SU-DHL-6 (cell line): ENCODE results near the gene RBM33.

ENCODE experiments used
- H2AFZ ChIP-seq: fragments of 200-600 bp; sonication (generic); 2 replicates; pipeline ENCODE4 v1.6.1; 2014; ENCODE audit warnings: low read depth, mild to moderate bottlenecking, moderate library complexity, mixed read lengths, antibody characterized with exemption, low read length; ENCODE audit not compliant: severe bottlenecking
- H3F3A ChIP-seq: fragments of 200-600 bp; shearing (Covaris generic); 2 replicates; pipeline ENCODE4 v1.6.0; 2016; ENCODE audit warnings: antibody characterized with exemption, mild to moderate bottlenecking; ENCODE audit not compliant: insufficient read depth
- H3K27ac ChIP-seq: fragments of 200-600 bp; sonication (generic); 2 replicates; pipeline ENCODE4 v1.5.1; 2016; ENCODE audit warnings: low read depth, mild to moderate bottlenecking, low read length, moderate library complexity, mixed read lengths
- H3K27me3 ChIP-seq: fragments of 200-600 bp; sonication (generic), shearing (Covaris generic); 2 replicates; pipeline ENCODE4 v1.6.0; 2014; ENCODE audit warnings: mild to moderate bottlenecking, low read length
- H3K36me3 ChIP-seq: fragments of 200-600 bp; sonication (generic); 2 replicates; pipeline ENCODE4 v1.6.1; 2014; ENCODE audit warnings: mild to moderate bottlenecking, low read length, mixed read lengths
- H3K4me2 ChIP-seq: fragments of 300-600, 200-600 bp; shearing (Covaris generic), sonication (generic); 2 replicates; pipeline ENCODE4 v1.6.0; 2014; ENCODE audit warnings: low read length, low read depth, mild to moderate bottlenecking; ENCODE audit not compliant: poor library complexity, severe bottlenecking
- H3K4me3 ChIP-seq: fragments of 200-600 bp; sonication (generic); 2 replicates; pipeline ENCODE4 v1.5.1; 2014; ENCODE audit warnings: antibody characterized with exemption, low read length, mild to moderate bottlenecking, mixed read lengths; ENCODE audit not compliant: insufficient read depth, poor library complexity, severe bottlenecking
- H3K79me2 ChIP-seq: fragments of 200-600 bp; sonication (generic); 2 replicates; pipeline ENCODE4 v1.6.1; 2014; ENCODE audit warnings: mild to moderate bottlenecking, low read length, moderate library complexity; ENCODE audit not compliant: insufficient read depth
- H3K9ac ChIP-seq: fragments of 200-600 bp; sonication (generic); 2 replicates; pipeline ENCODE4 v1.7.0; 2014; ENCODE audit warnings: mild to moderate bottlenecking, low read length
- H3K9me2 ChIP-seq: fragments of 200-600 bp; sonication (generic); replicated peaks from 2 replicates; pipeline ENCODE4 v1.6.1; 2014; ENCODE audit warnings: low read length; ENCODE audit not compliant: insufficient read depth
- H3K9me3 ChIP-seq: fragments of 200-600 bp; sonication (generic); 2 replicates; pipeline ENCODE4 v1.6.1; 2014; ENCODE audit warnings: low read length, mixed read lengths; ENCODE audit not compliant: insufficient read depth
- H4K20me1 ChIP-seq: fragments of 200-600 bp; sonication (generic); 2 replicates; pipeline ENCODE4 v1.6.1; 2014; ENCODE audit warnings: low read depth, mild to moderate bottlenecking, antibody characterized with exemption, low read length, moderate library complexity, mixed read lengths
- EZH2phosphoT487 ChIP-seq: fragments of 200-600 bp; sonication (generic), shearing (Covaris generic); conservative IDR thresholded peaks from 2 replicates; pipeline ENCODE4 v1.6.1; 2018; ENCODE audit warnings: mild to moderate bottlenecking, antibody characterized with exemption, low read length, moderate library complexity, mixed read lengths
- TF ChIP-seq, protein P1 (sequence below): fragments of 200-600 bp; sonication (generic); IDR thresholded peaks from one replicate; pipeline ENCODE4 v1.5.1; 2017; ENCODE audit warnings: antibody characterized with exemption, mild to moderate bottlenecking, low read length, moderate library complexity; ENCODE audit not compliant: insufficient read depth, poor library complexity, severe bottlenecking

The RBM33 gene

DNA sequence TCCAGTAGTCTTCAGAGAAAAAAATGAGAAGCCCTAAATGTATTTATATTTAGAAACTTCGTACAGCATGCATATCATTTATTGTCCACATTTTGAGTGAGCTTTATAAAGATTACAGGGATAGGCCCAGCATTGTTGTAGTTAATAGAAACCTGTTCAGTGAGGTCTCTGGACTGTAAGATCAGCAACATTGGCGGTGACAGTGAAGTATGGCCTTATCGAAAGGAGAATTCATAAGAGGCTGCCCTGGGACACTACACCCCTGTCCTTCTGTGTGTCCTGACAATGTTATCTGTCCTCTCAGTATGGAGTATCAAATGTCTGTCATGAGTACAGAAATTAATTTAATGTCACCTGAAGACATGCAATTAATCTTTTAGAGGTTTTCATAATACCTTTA is 110.6 kb downstream of the RBM33 start:
- Histone ChIP-seq H3K27me3 (no peaks in the 10 kb centered on the region), H3F3A (no peaks in the 10 kb centered on the region), H3K9ac (no peak overlapping the region), H3K27ac (peak overlapping the region; percentile 62; the same call in 1 of the 2 replicates), H3K4me3 (no peak overlapping the region), H3K79me2 (peaks cover 97% of the 10 kb centered on the region), H2AFZ (no peak overlapping the region), H3K9me2 (no peaks in the 10 kb centered on the region), H3K9me3 (no peaks in the 10 kb centered on the region), H3K4me2 (no peak overlapping the region), H3K36me3 (peaks cover 4% of the 10 kb centered on the region; the same call in 1 of the 2 replicates), H4K20me1 (peaks cover 4% of the 10 kb centered on the region; the same call in 1 of the 2 replicates)
- no peak for TF ChIP-seq EZH2phosphoT487
- TF ChIP-seq, protein P1, sequence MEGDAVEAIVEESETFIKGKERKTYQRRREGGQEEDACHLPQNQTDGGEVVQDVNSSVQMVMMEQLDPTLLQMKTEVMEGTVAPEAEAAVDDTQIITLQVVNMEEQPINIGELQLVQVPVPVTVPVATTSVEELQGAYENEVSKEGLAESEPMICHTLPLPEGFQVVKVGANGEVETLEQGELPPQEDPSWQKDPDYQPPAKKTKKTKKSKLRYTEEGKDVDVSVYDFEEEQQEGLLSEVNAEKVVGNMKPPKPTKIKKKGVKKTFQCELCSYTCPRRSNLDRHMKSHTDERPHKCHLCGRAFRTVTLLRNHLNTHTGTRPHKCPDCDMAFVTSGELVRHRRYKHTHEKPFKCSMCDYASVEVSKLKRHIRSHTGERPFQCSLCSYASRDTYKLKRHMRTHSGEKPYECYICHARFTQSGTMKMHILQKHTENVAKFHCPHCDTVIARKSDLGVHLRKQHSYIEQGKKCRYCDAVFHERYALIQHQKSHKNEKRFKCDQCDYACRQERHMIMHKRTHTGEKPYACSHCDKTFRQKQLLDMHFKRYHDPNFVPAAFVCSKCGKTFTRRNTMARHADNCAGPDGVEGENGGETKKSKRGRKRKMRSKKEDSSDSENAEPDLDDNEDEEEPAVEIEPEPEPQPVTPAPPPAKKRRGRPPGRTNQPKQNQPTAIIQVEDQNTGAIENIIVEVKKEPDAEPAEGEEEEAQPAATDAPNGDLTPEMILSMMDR = no peak

- H3K9me2 ChIP-seq = no peaks in the 10 kb centered on the region
- H3K36me3 ChIP-seq = peaks cover 4% of the 10 kb centered on the region; the same call in 1 of the 2 replicates
- no peak for TF ChIP-seq EZH2phosphoT487
- TF ChIP-seq, protein P1 = no peak
- no peaks in the 10 kb centered on the region for H3F3A ChIP-seq
- no peak overlapping the region for H3K4me3 ChIP-seq
- no peaks in the 10 kb centered on the region for H3K27me3 ChIP-seq
- H3K9ac ChIP-seq = no peak overlapping the region
- no peak overlapping the region for H2AFZ ChIP-seq
- peaks cover 9% of the 10 kb centered on the region for H4K20me1 ChIP-seq
- peaks cover 97% of the 10 kb centered on the region for H3K79me2 ChIP-seq
- no peak overlapping the region for H3K27ac ChIP-seq
- H3K9me3 ChIP-seq = no peaks in the 10 kb centered on the region
- H3K4me2 ChIP-seq = no peak overlapping the region
These were observed 111.9 kb downstream of the RBM33 start for GRCh38 chr7:155756322-155756721.

DNA sequence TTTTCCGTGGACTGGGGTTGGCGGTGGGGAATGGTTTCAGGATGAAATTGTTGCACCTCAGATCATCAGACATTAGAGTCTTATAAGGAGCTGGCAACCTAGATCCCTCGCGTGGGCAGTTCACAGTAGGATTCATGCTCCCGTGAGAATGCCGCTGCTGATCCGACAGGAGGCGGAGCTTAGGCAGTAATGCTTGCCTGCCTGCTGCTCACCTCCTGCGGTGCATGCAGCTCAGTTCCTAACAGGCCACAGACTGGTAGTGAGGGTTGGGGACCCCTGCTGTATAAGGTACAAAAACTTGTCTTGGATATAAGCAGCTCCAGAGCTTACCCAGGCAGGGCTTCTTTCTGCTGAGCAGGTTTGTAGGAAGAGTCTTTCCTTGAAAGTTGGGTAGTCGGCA is 113.9 kb downstream of the RBM33 start:
- no peaks in the 10 kb centered on the region for H3K27me3 ChIP-seq
- H3K36me3 ChIP-seq = peaks cover 4% of the 10 kb centered on the region; the same call in 1 of the 2 replicates
- no peak overlapping the region for H3K27ac ChIP-seq
- no peaks in the 10 kb centered on the region for H3F3A ChIP-seq
- H2AFZ ChIP-seq = no peak overlapping the region
- H4K20me1 ChIP-seq = peaks cover 13% of the 10 kb centered on the region
- H3K9me3 ChIP-seq = no peaks in the 10 kb centered on the region
- peaks cover 96% of the 10 kb centered on the region for H3K79me2 ChIP-seq
- H3K9me2 ChIP-seq = no peaks in the 10 kb centered on the region
- H3K4me2 ChIP-seq = no peak overlapping the region
- no peak overlapping the region for H3K4me3 ChIP-seq
- TF ChIP-seq EZH2phosphoT487 = no peak
- TF ChIP-seq, protein P1 = no peak
- H3K9ac ChIP-seq = no peak overlapping the region
